ENCODE results near the gene MAPK14. TPM values are rescaled to one million over a fixed set of nuclear protein-coding genes. Genes with fewer than 3 reads are reported as not detected.

Gene MAPK14
- total and polyA plus RNA-seq, 9 of the 15 experiments (the other 6 are each of a cell fraction or from before 2014, with no cell fraction given): 8.8 to 62.7 (median 35.5) TPM

GRCh38 chr6:36131511-36132245, 104.1 kb downstream of the MAPK14 start (continued):
- no peak for TF ChIP-seq ZC3H8 (IDR thresholded peaks at IDR 0.05)
- TF ChIP-seq, protein P1, sequence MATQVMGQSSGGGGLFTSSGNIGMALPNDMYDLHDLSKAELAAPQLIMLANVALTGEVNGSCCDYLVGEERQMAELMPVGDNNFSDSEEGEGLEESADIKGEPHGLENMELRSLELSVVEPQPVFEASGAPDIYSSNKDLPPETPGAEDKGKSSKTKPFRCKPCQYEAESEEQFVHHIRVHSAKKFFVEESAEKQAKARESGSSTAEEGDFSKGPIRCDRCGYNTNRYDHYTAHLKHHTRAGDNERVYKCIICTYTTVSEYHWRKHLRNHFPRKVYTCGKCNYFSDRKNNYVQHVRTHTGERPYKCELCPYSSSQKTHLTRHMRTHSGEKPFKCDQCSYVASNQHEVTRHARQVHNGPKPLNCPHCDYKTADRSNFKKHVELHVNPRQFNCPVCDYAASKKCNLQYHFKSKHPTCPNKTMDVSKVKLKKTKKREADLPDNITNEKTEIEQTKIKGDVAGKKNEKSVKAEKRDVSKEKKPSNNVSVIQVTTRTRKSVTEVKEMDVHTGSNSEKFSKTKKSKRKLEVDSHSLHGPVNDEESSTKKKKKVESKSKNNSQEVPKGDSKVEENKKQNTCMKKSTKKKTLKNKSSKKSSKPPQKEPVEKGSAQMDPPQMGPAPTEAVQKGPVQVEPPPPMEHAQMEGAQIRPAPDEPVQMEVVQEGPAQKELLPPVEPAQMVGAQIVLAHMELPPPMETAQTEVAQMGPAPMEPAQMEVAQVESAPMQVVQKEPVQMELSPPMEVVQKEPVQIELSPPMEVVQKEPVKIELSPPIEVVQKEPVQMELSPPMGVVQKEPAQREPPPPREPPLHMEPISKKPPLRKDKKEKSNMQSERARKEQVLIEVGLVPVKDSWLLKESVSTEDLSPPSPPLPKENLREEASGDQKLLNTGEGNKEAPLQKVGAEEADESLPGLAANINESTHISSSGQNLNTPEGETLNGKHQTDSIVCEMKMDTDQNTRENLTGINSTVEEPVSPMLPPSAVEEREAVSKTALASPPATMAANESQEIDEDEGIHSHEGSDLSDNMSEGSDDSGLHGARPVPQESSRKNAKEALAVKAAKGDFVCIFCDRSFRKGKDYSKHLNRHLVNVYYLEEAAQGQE (IDR thresholded peaks at IDR 0.05; ENCODE audit: borderline replicate concordance): peak; percentile 52; the same call in 1 of the 2 replicates
- TF ChIP-seq, protein P1 (CRISPR knock-in tag; IDR thresholded peaks at IDR 0.05; ENCODE audit: low read depth): no peak
- TF ChIP-seq, protein P2, sequence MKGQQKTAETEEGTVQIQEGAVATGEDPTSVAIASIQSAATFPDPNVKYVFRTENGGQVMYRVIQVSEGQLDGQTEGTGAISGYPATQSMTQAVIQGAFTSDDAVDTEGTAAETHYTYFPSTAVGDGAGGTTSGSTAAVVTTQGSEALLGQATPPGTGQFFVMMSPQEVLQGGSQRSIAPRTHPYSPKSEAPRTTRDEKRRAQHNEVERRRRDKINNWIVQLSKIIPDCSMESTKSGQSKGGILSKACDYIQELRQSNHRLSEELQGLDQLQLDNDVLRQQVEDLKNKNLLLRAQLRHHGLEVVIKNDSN (CRISPR knock-in tag; IDR thresholded peaks at IDR 0.05): peak; percentile 62
- TF ChIP-seq CREM (IDR thresholded peaks at IDR 0.05; ENCODE audit: low read depth): peak; percentile 28; the same call in 1 of the 2 replicates
- no peak for TF ChIP-seq CHD4 (IDR thresholded peaks at IDR 0.05; ENCODE audit: insufficient read depth, insufficient replicate concordance, low read depth, low read length, poor library complexity, severe bottlenecking)
- no peak for TF ChIP-seq TEAD2 (tag; IDR thresholded peaks at IDR 0.05)
- TF ChIP-seq TCF3 (CRISPR knock-in tag; IDR thresholded peaks at IDR 0.05): peak; percentile 57
- no peak for TF ChIP-seq RBM15 (IDR thresholded peaks at IDR 0.05; ENCODE audit: insufficient read depth, low read length)
- no peak for TF ChIP-seq ATF6 (CRISPR knock-in tag; IDR thresholded peaks at IDR 0.05)
- no peak for TF ChIP-seq HMG20A (CRISPR knock-in tag; conservative IDR thresholded peaks at IDR 0.05)
- TF ChIP-seq ARID2 (IDR thresholded peaks at IDR 0.05): no peak
- 0 out of 2 replicates have a peak, but pooled peaks have one; percentile 37 for TF ChIP-seq MYC (IDR thresholded peaks at IDR 0.05; ENCODE audit: low read depth, low read length)
- no peak for TF ChIP-seq MYC (CRISPR knock-in tag; IDR thresholded peaks at IDR 0.05; ENCODE audit: borderline replicate concordance, low read depth)
- no peak for TF ChIP-seq PHTF2 (CRISPR knock-in tag; IDR thresholded peaks at IDR 0.05)
